Measurements from ENCODE around the gene RBM8A. TPM values are rescaled to one million over a fixed set of nuclear protein-coding genes. Genes with fewer than 3 reads are reported as not detected.
A peak's percentile ranks its signal among the peaks of the same experiment; 100 is the strongest.

The RBM8A gene
- total and polyA plus RNA-seq, 4 donors, result 48.8 to 66.2 (median 57.5) TPM

- H3K9ac ChIP-seq (ENCODE audit: low read depth in 1 of 2, low read length in 2 of 2), result peak overlapping the region; percentile 43 to 56
Observed at GRCh38 chr1:145892486-145893087, 34.7 kb downstream of the RBM8A start.

GRCh38 chr1:145891587-145892485 is 35.4 kb downstream of the RBM8A start:
- Histone ChIP-seq H3K4me1 (ENCODE audit: control insufficient read depth in 4 of 4, insufficient read depth in 4 of 4, low read length in 3 of 4) (peaks cover 0 to 17% (median 4%) of the 10 kb centered on the region in 4 donors), H3K9ac (ENCODE audit: low read depth in 1 of 2, low read length in 2 of 2) (peak overlapping the region; percentile 43 to 56), H3K36me3 (ENCODE audit: control insufficient read depth in 4 of 4, insufficient read depth in 3 of 4, low read depth in 1 of 4, low read length in 3 of 4) (no peaks in the 10 kb centered on the region), H3K4me3 (ENCODE audit: low read depth in 1 of 3, low read length in 3 of 3) (no peak overlapping the region), H3K9me3 (ENCODE audit: control insufficient read depth in 4 of 4, low read length in 3 of 4) (no peaks in the 10 kb centered on the region), H3K27ac (ENCODE audit: low read depth in 1 of 2, low read length in 2 of 2) (peak overlapping the region; percentile 77), H3K27me3 (ENCODE audit: control insufficient read depth in 4 of 4, insufficient read depth in 4 of 4, low read length in 3 of 4) (no peaks in the 10 kb centered on the region)
- WGBS, result 4% methylated on average over 6 of the region's 6 CpGs
- DNase-seq (ENCODE audit: low spot score), result peak; percentile 86
- TF ChIP-seq NR2F2 (IDR thresholded peaks at IDR 0.05), result no peak
- TF ChIP-seq REST (IDR thresholded peaks at IDR 0.05), result peak; percentile 12
- TF ChIP-seq, protein P1, sequence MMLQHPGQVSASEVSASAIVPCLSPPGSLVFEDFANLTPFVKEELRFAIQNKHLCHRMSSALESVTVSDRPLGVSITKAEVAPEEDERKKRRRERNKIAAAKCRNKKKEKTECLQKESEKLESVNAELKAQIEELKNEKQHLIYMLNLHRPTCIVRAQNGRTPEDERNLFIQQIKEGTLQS (IDR thresholded peaks at IDR 0.05), result peak; percentile 13
- no peak for TF ChIP-seq MAX (IDR thresholded peaks at IDR 0.05)
- no peak for TF ChIP-seq HNF4G (IDR thresholded peaks at IDR 0.05)
- peak; percentile 88 for TF ChIP-seq FOXA1 (IDR thresholded peaks at IDR 0.05)
- peak; percentile 72 for TF ChIP-seq SP1 (IDR thresholded peaks at IDR 0.05)
- peak in 1 of 2 donors; percentile 41 for TF ChIP-seq HNF4A (conservative IDR thresholded peaks at IDR 0.05)
- peak; percentile 84 to 86 for TF ChIP-seq JUND (IDR thresholded peaks at IDR 0.05)
- peak; percentile 54 to 67 for TF ChIP-seq RXRA (IDR thresholded peaks at IDR 0.05)
- no peak for TF ChIP-seq EGR1 (IDR thresholded peaks at IDR 0.05; ENCODE audit: low read depth in 2 of 2)
- no peak for TF ChIP-seq GABPA (IDR thresholded peaks at IDR 0.05 in 1 of 2, conservative IDR thresholded peaks at IDR 0.05 in 1 of 2)
- no peak for TF ChIP-seq TAF1 (conservative IDR thresholded peaks at IDR 0.05)
- peak; percentile 96 to 99 for TF ChIP-seq RAD21 (IDR thresholded peaks at IDR 0.05)
- TF ChIP-seq FOXA2 (IDR thresholded peaks at IDR 0.05), result peak; percentile 82
- TF ChIP-seq, protein P2, sequence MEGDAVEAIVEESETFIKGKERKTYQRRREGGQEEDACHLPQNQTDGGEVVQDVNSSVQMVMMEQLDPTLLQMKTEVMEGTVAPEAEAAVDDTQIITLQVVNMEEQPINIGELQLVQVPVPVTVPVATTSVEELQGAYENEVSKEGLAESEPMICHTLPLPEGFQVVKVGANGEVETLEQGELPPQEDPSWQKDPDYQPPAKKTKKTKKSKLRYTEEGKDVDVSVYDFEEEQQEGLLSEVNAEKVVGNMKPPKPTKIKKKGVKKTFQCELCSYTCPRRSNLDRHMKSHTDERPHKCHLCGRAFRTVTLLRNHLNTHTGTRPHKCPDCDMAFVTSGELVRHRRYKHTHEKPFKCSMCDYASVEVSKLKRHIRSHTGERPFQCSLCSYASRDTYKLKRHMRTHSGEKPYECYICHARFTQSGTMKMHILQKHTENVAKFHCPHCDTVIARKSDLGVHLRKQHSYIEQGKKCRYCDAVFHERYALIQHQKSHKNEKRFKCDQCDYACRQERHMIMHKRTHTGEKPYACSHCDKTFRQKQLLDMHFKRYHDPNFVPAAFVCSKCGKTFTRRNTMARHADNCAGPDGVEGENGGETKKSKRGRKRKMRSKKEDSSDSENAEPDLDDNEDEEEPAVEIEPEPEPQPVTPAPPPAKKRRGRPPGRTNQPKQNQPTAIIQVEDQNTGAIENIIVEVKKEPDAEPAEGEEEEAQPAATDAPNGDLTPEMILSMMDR (IDR thresholded peaks at IDR 0.05; ENCODE audit: low read depth, low read length, missing input control), result peak; percentile 95

More at GRCh38 chr1:145892486-145893087, 34.7 kb downstream of the RBM8A start:
- DNase-seq (ENCODE audit: low spot score), result no peak
- TF ChIP-seq YY1 (IDR thresholded peaks at IDR 0.05) (no peak), MAX (IDR thresholded peaks at IDR 0.05) (no peak), EGR1 (IDR thresholded peaks at IDR 0.05; ENCODE audit: low read depth in 2 of 2) (no peak)
- TF ChIP-seq, protein P1 (IDR thresholded peaks at IDR 0.05), result no peak
- TF ChIP-seq, protein P2 (IDR thresholded peaks at IDR 0.05; ENCODE audit: low read depth, low read length, missing input control), result no peak
- Histone ChIP-seq H3K36me3 (ENCODE audit: control insufficient read depth in 4 of 4, insufficient read depth in 3 of 4, low read depth in 1 of 4, low read length in 3 of 4) (no peaks in the 10 kb centered on the region), H3K9me3 (ENCODE audit: control insufficient read depth in 4 of 4, low read length in 3 of 4) (no peaks in the 10 kb centered on the region), H3K27ac (ENCODE audit: low read depth in 1 of 2, low read length in 2 of 2) (peak overlapping the region; percentile 77), H3K4me1 (ENCODE audit: control insufficient read depth in 4 of 4, insufficient read depth in 4 of 4, low read length in 3 of 4) (peaks cover 0 to 16% (median 4%) of the 10 kb centered on the region in 4 donors), H3K27me3 (ENCODE audit: control insufficient read depth in 4 of 4, insufficient read depth in 4 of 4, low read length in 3 of 4) (no peaks in the 10 kb centered on the region), H3K4me3 (ENCODE audit: low read depth in 1 of 3, low read length in 3 of 3) (no peak overlapping the region)
- WGBS, result 75% methylated on average over 3 of the region's 3 CpGs
